ENCODE results near the gene EXOC2. TPM values are rescaled to one million over a fixed set of nuclear protein-coding genes. Genes with fewer than 3 reads are reported as not detected.

The EXOC2 gene
- total and polyA plus RNA-seq, 2 donors (not counting 3 experiments of a cell fraction or from before 2014, with no cell fraction given): 18.2 to 30.8 TPM

DNA sequence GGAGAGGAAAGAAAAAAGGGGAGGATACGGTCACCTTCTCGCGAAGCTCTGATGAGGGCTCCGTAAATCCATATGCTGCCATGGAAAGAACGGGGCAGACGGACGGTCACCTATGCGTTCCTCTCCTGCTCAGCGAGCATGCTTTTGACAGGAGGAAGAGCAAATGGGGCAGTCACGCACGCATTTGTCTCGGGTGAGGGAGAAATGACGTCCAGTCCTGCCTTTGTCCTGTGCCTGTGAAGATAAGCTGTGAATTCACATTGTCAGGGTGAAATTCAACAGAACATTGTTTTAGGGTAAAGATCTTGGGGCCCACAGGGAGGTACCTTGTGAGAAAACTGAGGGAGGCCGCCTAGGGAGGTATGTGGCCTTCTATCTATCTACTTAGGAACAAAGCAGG, 217.6 kb downstream of the EXOC2 start:
- Histone ChIP-seq H4K20me1 (replicated peaks; ENCODE audit: control insufficient read depth, extremely low read depth, insufficient read depth, low read length) (no peaks in the 10 kb centered on the region), H3K4me3 (replicated peaks in 1 of 3; ENCODE audit: insufficient read depth in 1 of 3, low read depth in 1 of 3, low read length in 3 of 3) (no peak overlapping the region), H3K4me1 (ENCODE audit: control insufficient read depth, extremely low read depth, insufficient read depth, low read length) (no peaks in the 10 kb centered on the region), H3K27ac (ENCODE audit: insufficient read depth, low read depth, low read length) (no peak overlapping the region), H3K9me3 (replicated peaks; ENCODE audit: control insufficient read depth, insufficient read depth, low read length) (no peaks in the 10 kb centered on the region), H3K9ac (replicated peaks; ENCODE audit: extremely low read depth, insufficient read depth, low read length) (no peak overlapping the region), H3K79me2 (ENCODE audit: control insufficient read depth, insufficient read depth, low read length) (no peaks in the 10 kb centered on the region), H3K27me3 (ENCODE audit: control insufficient read depth in 2 of 2, insufficient read depth in 2 of 2, low read length in 2 of 2) (no peaks in the 10 kb centered on the region), H3K36me3 (ENCODE audit: control insufficient read depth in 2 of 2, extremely low read depth in 1 of 2, insufficient read depth in 2 of 2, low read length in 2 of 2) (no peaks in the 10 kb centered on the region), H2AFZ (ENCODE audit: low read depth, low read length) (no peak overlapping the region), H3K4me2 (ENCODE audit: insufficient read depth, low read length) (no peak overlapping the region), H3K9me1 (replicated peaks; ENCODE audit: control insufficient read depth, extremely low read depth, insufficient read depth, low read length) (no peaks in the 10 kb centered on the region)
- DNase-seq (ENCODE audit: low read depth, low spot score) (no peak), FAIRE-seq (no peak)
- ChIA-PET CTCF (no interaction called here), POLR2A (no interaction called here)
- dilution Hi-C loops (cut with MboI; ENCODE audit: extremely low pct_ligation_motif_present, low sequenced_read_pairs): no loop called here
- TF ChIP-seq GATA2 (IDR thresholded peaks at IDR 0.05; ENCODE audit: insufficient read depth, insufficient read length, low read depth, low read length) (no peak), MYC (IDR thresholded peaks at IDR 0.05; ENCODE audit: low read depth, low read length) (no peak), POLR2AphosphoS5 (IDR thresholded peaks at IDR 0.05; ENCODE audit: insufficient read depth, low read depth, low read length) (no peak), FOS (IDR thresholded peaks at IDR 0.05; ENCODE audit: borderline replicate concordance, insufficient read depth, low read length) (no peak), POLR2A (IDR thresholded peaks at IDR 0.05; ENCODE audit: low read depth, low read length) (no peak), JUN (IDR thresholded peaks at IDR 0.05; ENCODE audit: borderline replicate concordance, insufficient read depth, insufficient read length, low read depth) (no peak), EZH2 (IDR thresholded peaks at IDR 0.05; ENCODE audit: borderline replicate concordance, low read depth, low read length, severe bottlenecking) (no peak)
- TF ChIP-seq, protein P1, sequence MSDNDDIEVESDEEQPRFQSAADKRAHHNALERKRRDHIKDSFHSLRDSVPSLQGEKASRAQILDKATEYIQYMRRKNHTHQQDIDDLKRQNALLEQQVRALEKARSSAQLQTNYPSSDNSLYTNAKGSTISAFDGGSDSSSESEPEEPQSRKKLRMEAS (IDR thresholded peaks at IDR 0.05; ENCODE audit: insufficient read depth, insufficient read length): no peak
- TF ChIP-seq, protein P2, sequence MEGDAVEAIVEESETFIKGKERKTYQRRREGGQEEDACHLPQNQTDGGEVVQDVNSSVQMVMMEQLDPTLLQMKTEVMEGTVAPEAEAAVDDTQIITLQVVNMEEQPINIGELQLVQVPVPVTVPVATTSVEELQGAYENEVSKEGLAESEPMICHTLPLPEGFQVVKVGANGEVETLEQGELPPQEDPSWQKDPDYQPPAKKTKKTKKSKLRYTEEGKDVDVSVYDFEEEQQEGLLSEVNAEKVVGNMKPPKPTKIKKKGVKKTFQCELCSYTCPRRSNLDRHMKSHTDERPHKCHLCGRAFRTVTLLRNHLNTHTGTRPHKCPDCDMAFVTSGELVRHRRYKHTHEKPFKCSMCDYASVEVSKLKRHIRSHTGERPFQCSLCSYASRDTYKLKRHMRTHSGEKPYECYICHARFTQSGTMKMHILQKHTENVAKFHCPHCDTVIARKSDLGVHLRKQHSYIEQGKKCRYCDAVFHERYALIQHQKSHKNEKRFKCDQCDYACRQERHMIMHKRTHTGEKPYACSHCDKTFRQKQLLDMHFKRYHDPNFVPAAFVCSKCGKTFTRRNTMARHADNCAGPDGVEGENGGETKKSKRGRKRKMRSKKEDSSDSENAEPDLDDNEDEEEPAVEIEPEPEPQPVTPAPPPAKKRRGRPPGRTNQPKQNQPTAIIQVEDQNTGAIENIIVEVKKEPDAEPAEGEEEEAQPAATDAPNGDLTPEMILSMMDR (IDR thresholded peaks at IDR 0.05; ENCODE audit: extremely low read depth in 1 of 2, insufficient read depth in 1 of 2, low read depth in 1 of 2, low read length in 2 of 2): no peak
- intact Hi-C loops (cut with micrococcal nuclease): no loop called here
- BruUV-seq (replicated peaks): no TSS peak
